ENCODE data around the gene ZFYVE26.

ZFYVE26 gene

DNA sequence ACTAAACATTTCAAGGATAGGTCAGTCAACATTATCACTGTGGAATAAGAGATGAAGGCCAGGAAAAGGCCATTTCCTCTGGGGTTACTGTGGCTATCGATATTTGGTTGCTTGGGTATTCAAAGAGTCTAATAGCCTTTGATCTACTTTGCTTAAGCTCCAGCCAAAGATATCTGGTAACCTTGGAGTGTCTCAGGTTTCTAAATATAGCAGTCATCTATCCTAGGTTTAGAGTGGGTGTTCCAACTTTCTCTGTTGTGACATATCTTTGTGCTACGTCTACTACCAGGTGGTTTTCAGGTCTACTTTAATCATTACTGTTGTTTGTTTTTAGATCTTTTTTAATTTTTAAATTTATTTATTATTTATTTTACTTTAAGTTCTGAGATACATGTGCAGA, 72.3 kb downstream of the ZFYVE26 start (continued):
- TF ChIP-seq CSRNP3 (CRISPR knock-in tag; IDR thresholded peaks at IDR 0.05), result no peak
- TF ChIP-seq ZFP3 (CRISPR knock-in tag; IDR thresholded peaks at IDR 0.05), result no peak
- TF ChIP-seq BACH2 (CRISPR knock-in tag; IDR thresholded peaks at IDR 0.05; ENCODE audit: borderline replicate concordance), result no peak
- no peak for TF ChIP-seq PPARA (CRISPR knock-in tag; IDR thresholded peaks at IDR 0.05; ENCODE audit: borderline replicate concordance)

- peak; percentile 83 for ATAC-seq
Measured at GRCh38 chr14:67738740-67739504, 77.5 kb downstream of the ZFYVE26 start.

GRCh38 chr14:67736771-67737170, 79.6 kb downstream of the ZFYVE26 start:
- TF ChIP-seq CSRNP3 (CRISPR knock-in tag; IDR thresholded peaks at IDR 0.05) (no peak), CREB5 (CRISPR knock-in tag; IDR thresholded peaks at IDR 0.05; ENCODE audit: low read depth) (no peak), ISL1 (CRISPR knock-in tag; IDR thresholded peaks at IDR 0.05) (no peak), PATZ1 (CRISPR knock-in tag; IDR thresholded peaks at IDR 0.05; ENCODE audit: borderline replicate concordance) (no peak)
- no peak for ATAC-seq

More at GRCh38 chr14:67738740-67739504, 77.5 kb downstream of the ZFYVE26 start:
- TF ChIP-seq ISL1 (CRISPR knock-in tag; IDR thresholded peaks at IDR 0.05) (peak; percentile 41; the same call in 1 of the 2 replicates), ZC3H10 (CRISPR knock-in tag; IDR thresholded peaks at IDR 0.05) (no peak), RARB (CRISPR knock-in tag; IDR thresholded peaks at IDR 0.05) (no peak), ZNF565 (CRISPR knock-in tag; conservative IDR thresholded peaks at IDR 0.05; ENCODE audit: low read depth) (no peak), POU6F1 (CRISPR knock-in tag; IDR thresholded peaks at IDR 0.05; ENCODE audit: borderline replicate concordance, low read depth) (no peak), TSHZ2 (CRISPR knock-in tag; IDR thresholded peaks at IDR 0.05) (no peak), CREB5 (CRISPR knock-in tag; IDR thresholded peaks at IDR 0.05; ENCODE audit: low read depth) (no peak)

Measured in SK-N-SH treated with all-trans-retinoic acid at 6 μM for 48 hours (cell line).